ENCODE results near the gene PRPF40B.

GRCh38 chr12:49632401-49632800, 9.0 kb downstream of the PRPF40B start:
- TF ChIP-seq POLR2A (IDR thresholded peaks at IDR 0.05), result no peak
- TF ChIP-seq CTCF (IDR thresholded peaks at IDR 0.05), result no peak

Data from adrenal gland (tissue), 5 donors.